Caco-2 (cell line): ENCODE data around the gene HELLS. TPM values are rescaled to one million over a fixed set of nuclear protein-coding genes. Genes with fewer than 3 reads are reported as not detected.

Source experiments
- BruUV-seq: library from RNA; stranded (reverse); fragments of 400-500 nt; replicated peaks from 2 replicates; lab custom pipeline; 2021; lab: Mats Ljungman, UMichigan
- CTCF ChIA-PET: fragments of 300-600 bp; sonication (Branson Sonifier 250); formaldehyde crosslinking; loops from one replicate; lab custom pipeline; 2022; ENCODE audit warnings: antibody characterized with exemption; lab: Charles Lee
- POLR2A ChIA-PET: fragments of 300-600 bp; sonication (Branson Sonifier 250); formaldehyde crosslinking; loops from one replicate; lab custom pipeline; 2022; ENCODE audit warnings: antibody characterized with exemption; lab: Charles Lee
- DNase-seq, 2 experiments: peaks; one replicate each; pipeline versions ENCODE4 v3.0.0 to v3.0.0-alpha.2; 2020 to 2022
- H3K27me3 ChIP-seq: replicated peaks from 2 replicates; pipeline ENCODE4 v1.6.0; 2011; ENCODE audit warnings: low read length; ENCODE audit not compliant: control insufficient read depth, insufficient read depth
- H3K36me3 ChIP-seq: 2 replicates; pipeline ENCODE4 v1.5.1; 2011; ENCODE audit warnings: low read length; ENCODE audit not compliant: control insufficient read depth, insufficient read depth
- H3K4me1 ChIP-seq: fragments of 250-450 bp; sonication (Bioruptor Pico); 2 replicates; pipeline ENCODE4 v1.5.1; 2020; ENCODE audit warnings: mild to moderate bottlenecking
- H3K4me3 ChIP-seq: 2 replicates; pipeline ENCODE4 v1.5.1; 2011; ENCODE audit warnings: low read depth, mild to moderate bottlenecking, control low read depth, low read length
- H3K9me3 ChIP-seq: fragments of 250-450 bp; sonication (Bioruptor Pico); 2 replicates; pipeline ENCODE4 v1.5.1; 2020; ENCODE audit warnings: mild to moderate bottlenecking, moderate library complexity
- H3K27ac Mint-ChIP-seq: one replicate; pipeline ENCODE4 v1.8.0; 2022; ENCODE audit warnings: mixed read lengths; ENCODE audit not compliant: unreplicated experiment
- H3K27me3 Mint-ChIP-seq: one replicate; pipeline ENCODE4 v1.8.0; 2022; ENCODE audit warnings: mixed read lengths; ENCODE audit not compliant: insufficient read depth, unreplicated experiment
- H3K36me3 Mint-ChIP-seq: one replicate; pipeline ENCODE4 v1.8.0; 2022; ENCODE audit warnings: mild to moderate bottlenecking, mixed read lengths; ENCODE audit not compliant: insufficient read depth, unreplicated experiment
- H3K4me1 Mint-ChIP-seq: one replicate; pipeline ENCODE4 v1.8.0; 2022; ENCODE audit warnings: low read depth, mixed read lengths; ENCODE audit not compliant: unreplicated experiment
- H3K4me3 Mint-ChIP-seq: one replicate; pipeline ENCODE4 v1.8.0; 2022; ENCODE audit warnings: mild to moderate bottlenecking, moderate library complexity, mixed read lengths; ENCODE audit not compliant: unreplicated experiment
- H3K9me3 Mint-ChIP-seq: one replicate; pipeline ENCODE4 v1.8.0; 2022; ENCODE audit warnings: mixed read lengths; ENCODE audit not compliant: unreplicated experiment
- CTCF ChIP-seq, 2 experiments: fragments of 200-600 bp in 1 of 2; IDR thresholded peaks; 1 replicate in 1 of 2; 2 replicates in 1 of 2; pipeline versions ENCODE4 v1.5.1 to v1.8.0; 2011 to 2022; ENCODE audit warnings: antibody characterized with exemption in 1 of 2, control low read depth in 1 of 2, inconsistent platforms in 1 of 2, low read depth in 1 of 2, low read length in 1 of 2, mild to moderate bottlenecking in 1 of 2, moderate library complexity in 1 of 2; ENCODE audit not compliant: insufficient read depth in 1 of 2, severe bottlenecking in 1 of 2, unreplicated experiment in 1 of 2
- intact Hi-C: fragments of 100-400 bp; cut with micrococcal nuclease; formaldehyde crosslinking; loops from one replicate; pipeline ENCODE4 v1.10.0; 2022; ENCODE audit not compliant: unreplicated experiment
- total RNA-seq: library from RNA; stranded (reverse); gene quantifications from 2 replicates; pipeline ENCODE4 v1.2.3, GENCODE V29; 2022

The HELLS gene
- total RNA-seq, 1 experiment from 2014 or later, result 189 TPM

GRCh38 chr10:94639902-94640301 is 94.3 kb downstream of the HELLS start:
- POLR2A ChIA-PET, result no interaction called here
- no peaks in the 10 kb centered on the region for H3K27me3 Mint-ChIP-seq
- no peak for TF ChIP-seq CTCF (IDR thresholded peaks at IDR 0.05; ENCODE audit: insufficient read depth in 1 of 2, low read depth in 1 of 2, low read length in 1 of 2, severe bottlenecking in 1 of 2, unreplicated experiment in 1 of 2)
- BruUV-seq, result no TSS peak
- Histone ChIP-seq H3K9me3 (peaks cover 12% of the 10 kb centered on the region), H3K4me1 (0 out of 2 replicates have a peak, but pooled peaks cover 3% of the 10 kb centered on the region), H3K36me3 (peaks cover 1% of the 10 kb centered on the region; the same call in 1 of the 2 replicates), H3K4me3 (no peak overlapping the region), H3K27me3 (no peaks in the 10 kb centered on the region)
- H3K9me3 Mint-ChIP-seq, result peaks cover 28% of the 10 kb centered on the region
- CTCF ChIA-PET, result no interaction called here
- no peak overlapping the region for H3K27ac Mint-ChIP-seq
- intact Hi-C loops, result no loop called here
- H3K36me3 Mint-ChIP-seq, result peaks cover 6% of the 10 kb centered on the region
- H3K4me1 Mint-ChIP-seq, result no peaks in the 10 kb centered on the region
- DNase-seq, result no peak
- H3K4me3 Mint-ChIP-seq, result no peak overlapping the region

GRCh38 chr10:94640562-94640961 is 95.0 kb downstream of the HELLS start:
- CTCF ChIA-PET, result no interaction called here
- peaks cover 28% of the 10 kb centered on the region for H3K9me3 Mint-ChIP-seq
- Histone ChIP-seq H3K9me3 (peaks cover 12% of the 10 kb centered on the region; the same call in 1 of the 2 replicates), H3K27me3 (no peaks in the 10 kb centered on the region), H3K36me3 (peaks cover 1% of the 10 kb centered on the region; the same call in 1 of the 2 replicates), H3K4me3 (no peak overlapping the region), H3K4me1 (0 out of 2 replicates have a peak, but pooled peaks cover 3% of the 10 kb centered on the region)
- no TSS peak for BruUV-seq
- POLR2A ChIA-PET, result no interaction called here
- intact Hi-C loops, result no loop called here
- no peaks in the 10 kb centered on the region for H3K27me3 Mint-ChIP-seq
- DNase-seq, result no peak
- TF ChIP-seq CTCF (IDR thresholded peaks at IDR 0.05; ENCODE audit: insufficient read depth in 1 of 2, low read depth in 1 of 2, low read length in 1 of 2, severe bottlenecking in 1 of 2, unreplicated experiment in 1 of 2), result no peak
- H3K4me3 Mint-ChIP-seq, result no peak overlapping the region
- peaks cover 6% of the 10 kb centered on the region for H3K36me3 Mint-ChIP-seq
- no peaks in the 10 kb centered on the region for H3K4me1 Mint-ChIP-seq
- no peak overlapping the region for H3K27ac Mint-ChIP-seq

- DNase-seq, result no peak
- H3K4me1 Mint-ChIP-seq, result no peaks in the 10 kb centered on the region
- peaks cover 1% of the 10 kb centered on the region; the same call in 1 of the 2 replicates for H3K36me3 ChIP-seq
- peaks cover 28% of the 10 kb centered on the region for H3K9me3 Mint-ChIP-seq
- H3K4me3 Mint-ChIP-seq, result no peak overlapping the region
- peaks cover 8% of the 10 kb centered on the region for H3K36me3 Mint-ChIP-seq
- CTCF ChIA-PET, result no interaction called here
- no TSS peak for BruUV-seq
- no peak overlapping the region for H3K4me3 ChIP-seq
- H3K4me1 ChIP-seq, result 0 out of 2 replicates have a peak, but pooled peaks cover 3% of the 10 kb centered on the region
- no peak for TF ChIP-seq CTCF (IDR thresholded peaks at IDR 0.05; ENCODE audit: insufficient read depth in 1 of 2, low read depth in 1 of 2, low read length in 1 of 2, severe bottlenecking in 1 of 2, unreplicated experiment in 1 of 2)
- H3K27ac Mint-ChIP-seq, result no peak overlapping the region
- intact Hi-C loops, result no loop called here
- no peaks in the 10 kb centered on the region for H3K27me3 ChIP-seq
- POLR2A ChIA-PET, result no interaction called here
- peaks cover 12% of the 10 kb centered on the region; the same call in 1 of the 2 replicates for H3K9me3 ChIP-seq
- H3K27me3 Mint-ChIP-seq, result no peaks in the 10 kb centered on the region
Measured at GRCh38 chr10:94641480-94641879, 95.9 kb downstream of the HELLS start.
